Stimulated activated memory B cell treated with anti-CD40 and anti-IgM and Interleukin-4, amounts not matched to agents 10 μg/mL and 1 μg/mL and 100 μg/mL, for 72 hours (primary cell): Measurements from ENCODE around the gene CBY3.
"Not testable (repeated sequence)": the region's sequence is repeated elsewhere in the genome, so short reads cannot be mapped to it uniquely, and the experiment has no call there.

Experiments used
- ATAC-seq: fragments of 150-1000 bp; cut with Tn5 transposase; 2 replicates; pipeline ENCODE4 v1.10.0; 2021
- H3K27ac Mint-ChIP-seq: one replicate; pipeline ENCODE4 v1.8.0; 2022; ENCODE audit warnings: mild to moderate bottlenecking, mixed read lengths
- H3K27me3 Mint-ChIP-seq: one replicate; pipeline ENCODE4 v1.8.0; 2022; ENCODE audit warnings: mixed read lengths
- H3K36me3 Mint-ChIP-seq: one replicate; pipeline ENCODE4 v1.8.0; 2022; ENCODE audit warnings: mixed read lengths
- H3K4me1 Mint-ChIP-seq: one replicate; pipeline ENCODE4 v1.8.0; 2022; ENCODE audit warnings: mixed read lengths
- H3K4me3 Mint-ChIP-seq: one replicate; pipeline ENCODE4 v1.8.0; 2022; ENCODE audit warnings: mild to moderate bottlenecking, moderate library complexity, mixed read lengths
- H3K9me3 Mint-ChIP-seq: one replicate; pipeline ENCODE4 v1.8.0; 2022; ENCODE audit warnings: mixed read lengths

The CBY3 gene

DNA sequence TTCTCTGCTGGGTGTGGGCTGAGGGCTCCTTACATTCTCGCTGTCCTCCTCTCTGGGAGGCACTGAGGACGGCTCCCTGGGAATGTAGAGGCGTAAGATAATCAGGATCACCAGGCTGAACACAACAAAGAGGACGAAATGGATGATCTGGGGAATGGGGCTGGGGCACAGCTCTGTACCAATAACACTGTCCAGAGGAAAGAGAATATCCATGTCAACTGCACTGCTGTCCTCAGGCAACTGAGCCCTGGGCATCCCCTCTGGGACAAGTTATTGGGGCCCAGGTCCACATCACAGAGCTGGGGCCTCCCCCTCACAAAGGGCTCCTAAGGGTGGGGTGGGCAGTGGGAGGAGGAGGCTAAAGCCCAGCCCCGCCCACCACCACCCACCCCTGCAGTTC, 36.1 kb downstream of the CBY3 start:
- H3K4me3 Mint-ChIP-seq, H3K27ac Mint-ChIP-seq, H3K36me3 Mint-ChIP-seq, H3K4me1 Mint-ChIP-seq, H3K9me3 Mint-ChIP-seq, ATAC-seq: not testable (repeated sequence)
- peaks cover 21% of the 10 kb centered on the region for H3K27me3 Mint-ChIP-seq

DNA sequence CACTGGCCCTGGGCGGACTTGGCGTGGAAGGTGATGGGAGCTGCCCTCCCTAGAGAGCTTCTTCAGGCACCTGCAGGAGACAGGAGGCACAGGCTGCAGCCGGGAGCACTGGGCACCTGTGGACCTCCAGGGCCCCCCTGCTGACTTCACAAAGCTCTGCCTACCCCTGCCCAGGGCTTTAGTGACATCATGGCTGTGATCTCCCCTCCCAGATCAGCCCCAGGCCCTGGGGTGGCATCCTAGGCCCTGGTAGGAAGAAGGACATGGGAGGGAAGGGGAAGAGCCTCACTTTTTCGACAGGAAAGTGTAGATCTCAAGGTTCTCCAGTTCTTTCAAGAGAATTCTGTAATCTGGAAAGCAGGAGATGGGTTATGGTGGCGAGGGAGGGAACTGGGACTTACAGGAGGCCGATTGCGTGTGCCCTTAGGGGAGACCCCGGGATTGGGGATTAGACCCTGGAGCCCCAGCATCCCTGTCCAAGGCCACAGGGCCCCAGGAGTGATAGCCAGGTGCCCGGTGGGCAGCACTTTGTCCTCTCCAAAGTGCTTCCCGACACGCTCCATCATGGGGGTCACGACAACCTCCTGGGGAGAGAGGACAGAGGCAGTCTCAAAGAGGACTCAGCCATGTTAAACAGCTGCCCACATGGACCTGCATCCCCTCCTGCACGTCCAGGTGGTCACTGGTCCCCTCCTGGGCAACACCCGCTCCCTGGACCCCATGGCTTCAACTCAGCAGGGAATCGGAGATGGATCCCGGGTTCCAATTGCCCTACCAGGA, 37.5 kb downstream of the CBY3 start:
- H3K4me1 Mint-ChIP-seq, H3K36me3 Mint-ChIP-seq, ATAC-seq, H3K4me3 Mint-ChIP-seq, H3K9me3 Mint-ChIP-seq, H3K27ac Mint-ChIP-seq: not testable (repeated sequence)
- H3K27me3 Mint-ChIP-seq = peaks cover 29% of the 10 kb centered on the region

DNA sequence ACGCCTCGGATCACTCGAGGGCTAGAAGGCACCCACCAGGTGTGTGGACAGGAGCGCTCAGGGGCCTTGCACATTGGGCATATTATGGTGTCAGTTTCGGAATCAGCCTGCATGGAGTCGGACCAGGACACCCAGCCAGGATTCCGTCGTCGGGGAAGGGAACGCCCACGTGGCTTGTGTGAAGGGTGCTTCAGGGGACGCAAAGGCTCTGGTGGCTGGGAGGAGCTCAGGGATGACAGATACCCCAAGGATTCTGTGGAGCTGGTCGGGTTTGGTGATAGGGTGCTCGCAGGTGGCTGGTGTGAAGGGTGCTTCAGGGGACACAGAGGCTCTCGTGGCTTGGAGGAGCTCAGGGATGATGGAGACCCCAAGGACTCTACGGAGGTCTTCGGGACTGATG, 38.2 kb downstream of the CBY3 start:
- H3K27me3 Mint-ChIP-seq = peaks cover 29% of the 10 kb centered on the region
- ATAC-seq, H3K4me1 Mint-ChIP-seq, H3K9me3 Mint-ChIP-seq, H3K27ac Mint-ChIP-seq, H3K4me3 Mint-ChIP-seq, H3K36me3 Mint-ChIP-seq: not testable (repeated sequence)

DNA sequence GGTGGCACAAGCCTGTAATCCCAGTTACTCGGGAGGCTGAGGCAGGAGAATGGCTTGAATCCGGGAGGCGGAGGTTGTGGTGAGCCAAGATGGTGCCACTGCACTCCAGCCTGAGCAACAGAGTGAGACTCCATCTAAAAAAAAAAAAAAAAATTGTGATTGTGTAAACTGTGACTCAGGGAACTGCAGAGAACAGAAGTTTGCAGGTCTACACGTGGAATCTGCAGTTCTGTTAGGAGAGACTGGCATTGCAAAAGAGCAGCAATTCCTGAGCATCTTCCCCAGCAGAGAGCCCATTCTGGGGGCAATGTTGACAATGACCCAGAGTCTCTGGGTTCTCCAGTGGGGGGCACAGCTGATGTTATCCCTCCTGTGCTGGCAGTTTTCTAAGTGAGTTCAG, 39.1 kb downstream of the CBY3 start:
- not testable (repeated sequence) for H3K9me3 Mint-ChIP-seq, H3K36me3 Mint-ChIP-seq, H3K4me3 Mint-ChIP-seq, ATAC-seq, H3K27ac Mint-ChIP-seq, H3K4me1 Mint-ChIP-seq
- H3K27me3 Mint-ChIP-seq = peaks cover 29% of the 10 kb centered on the region

DNA sequence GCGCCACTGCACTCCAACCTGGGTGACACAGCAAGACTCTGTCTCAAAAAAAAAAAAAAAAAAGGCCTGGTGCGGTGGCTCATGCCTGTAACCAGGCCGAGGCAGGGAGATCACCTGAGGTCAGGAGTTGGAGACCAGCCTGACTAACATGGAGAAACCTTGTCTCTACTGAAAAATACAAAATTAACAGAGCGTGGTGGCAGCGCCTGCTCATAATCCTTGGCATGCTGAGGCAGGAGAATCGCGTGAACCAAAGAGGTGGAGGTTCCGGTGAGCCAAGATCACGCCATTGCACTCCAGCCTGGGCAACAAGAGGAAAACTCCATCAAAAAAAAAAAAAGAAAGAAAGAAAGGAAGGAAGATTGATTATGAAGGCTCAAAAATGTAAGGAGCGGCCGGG, 41.5 kb downstream of the CBY3 start:
- not testable (repeated sequence) for H3K9me3 Mint-ChIP-seq, H3K36me3 Mint-ChIP-seq, ATAC-seq, H3K4me1 Mint-ChIP-seq, H3K4me3 Mint-ChIP-seq, H3K27ac Mint-ChIP-seq
- H3K27me3 Mint-ChIP-seq = peaks cover 17% of the 10 kb centered on the region

DNA sequence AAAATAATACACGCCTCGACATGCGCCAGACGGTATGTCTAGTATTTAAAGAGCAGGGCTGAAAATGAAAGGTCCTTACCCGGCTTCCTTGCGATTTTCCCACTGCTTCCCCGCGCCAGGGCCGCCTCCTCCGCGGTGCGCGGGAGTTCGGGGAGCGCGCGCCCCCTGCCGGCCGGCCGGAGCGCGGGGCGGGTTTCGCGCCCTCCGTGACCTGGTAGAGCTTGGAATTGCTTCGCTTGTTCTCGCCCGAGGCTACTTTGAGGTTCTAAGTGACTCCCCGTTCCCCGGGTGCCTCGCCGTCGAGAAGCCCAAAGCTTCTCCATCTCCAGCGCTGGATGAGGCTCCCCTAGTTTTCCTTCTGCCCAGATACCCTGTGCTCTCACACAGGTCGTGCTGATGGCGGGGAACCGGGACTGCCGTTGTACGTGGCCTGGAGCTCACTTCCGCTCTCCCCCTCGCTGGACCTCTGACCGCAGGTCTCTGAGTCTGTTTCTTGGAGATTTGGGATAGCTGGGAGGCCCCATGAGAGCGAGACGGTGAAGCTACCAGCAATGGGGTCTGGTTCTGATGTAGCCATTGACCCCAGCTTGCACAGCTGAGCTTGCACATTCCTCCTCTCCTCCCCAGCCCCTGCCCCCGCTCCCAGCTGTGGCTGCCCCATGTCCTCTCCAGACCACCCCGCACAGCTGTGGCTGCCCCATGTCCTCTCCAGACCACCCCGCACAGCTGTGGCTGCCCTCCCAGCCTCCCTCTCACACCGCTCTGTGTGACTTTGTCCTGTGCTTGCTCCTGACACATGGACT, 46.3 kb downstream of the CBY3 start:
- ATAC-seq = peak; percentile 95
- not testable (repeated sequence) for H3K27me3 Mint-ChIP-seq, H3K4me1 Mint-ChIP-seq, H3K4me3 Mint-ChIP-seq, H3K9me3 Mint-ChIP-seq, H3K36me3 Mint-ChIP-seq, H3K27ac Mint-ChIP-seq

DNA sequence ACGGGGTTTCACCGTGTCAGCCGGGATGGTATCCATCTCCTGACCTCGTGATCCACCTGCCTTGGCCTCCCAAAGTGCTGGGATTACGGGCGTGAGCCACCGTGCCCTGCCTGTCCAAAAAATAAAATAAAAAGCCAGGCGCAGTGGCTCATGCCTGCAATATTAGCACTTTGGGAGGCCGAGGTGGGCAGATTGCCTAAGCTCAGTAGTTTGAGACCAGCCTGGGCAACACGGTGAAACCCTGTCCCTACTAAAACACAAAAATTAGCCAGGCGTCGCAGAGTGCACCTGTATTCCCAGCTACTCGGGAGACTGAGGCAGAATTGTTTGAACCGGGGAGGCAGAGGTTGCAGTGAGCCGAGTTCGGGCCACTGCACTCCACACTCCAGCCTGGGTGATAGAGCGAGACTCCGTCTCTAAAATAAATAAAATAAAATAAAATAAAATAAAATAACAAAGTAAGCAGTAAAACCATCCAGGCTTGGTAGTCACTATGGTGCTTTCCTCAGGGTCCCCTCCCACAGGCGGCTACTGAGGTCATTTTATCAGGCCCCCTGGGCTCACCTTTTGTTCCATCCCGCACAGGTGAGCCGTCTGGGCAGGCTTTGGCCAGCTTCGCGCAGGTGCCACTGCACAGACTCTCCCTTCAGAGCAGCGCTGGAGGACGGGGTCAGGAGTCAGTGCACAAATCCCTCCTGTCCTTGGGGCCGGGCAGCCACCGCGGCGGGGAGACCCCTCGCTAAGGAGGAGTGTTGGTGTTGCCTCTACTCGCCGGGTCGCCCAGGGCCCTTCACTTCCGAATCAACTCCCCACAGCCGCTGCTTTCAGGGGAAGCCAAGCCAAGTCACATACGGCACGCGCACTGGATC, 47.1 kb downstream of the CBY3 start:
- peak; percentile 84 for ATAC-seq
- H3K36me3 Mint-ChIP-seq, H3K27ac Mint-ChIP-seq, H3K27me3 Mint-ChIP-seq, H3K9me3 Mint-ChIP-seq, H3K4me1 Mint-ChIP-seq: not testable (repeated sequence)
- H3K4me3 Mint-ChIP-seq = peak overlapping the region; percentile 41
